Central memory CD8-positive, alpha-beta T cell (primary cell): Measurements from ENCODE around the gene NLRC3.
"Not testable (repeated sequence)": the region's sequence is repeated elsewhere in the genome, so short reads cannot be mapped to it uniquely, and the experiment has no call there.

Source experiments
- ATAC-seq: fragments of 150-1000 bp; cut with Tn5 transposase; replicated peaks from 2 replicates; pipeline ENCODE4 v1.10.0; 2022; ENCODE audit warnings: mild to moderate bottlenecking, moderate FRiP score, moderate number of reproducible peaks; ENCODE audit not compliant: poor library complexity, severe bottlenecking; ENCODE audit errors: extremely low read depth
- DNase-seq, 2 donors: peaks; one replicate each; pipeline ENCODE4 v3.0.0; 2021; ENCODE audit warnings: low spot score in 2 of 2
- H3K27ac Mint-ChIP-seq: one replicate; pipeline ENCODE4 v1.8.0; 2022; ENCODE audit warnings: low read depth, mild to moderate bottlenecking, moderate library complexity, mixed read lengths
- H3K27me3 Mint-ChIP-seq: one replicate; pipeline ENCODE4 v1.8.0; 2022; ENCODE audit warnings: mixed read lengths
- H3K36me3 Mint-ChIP-seq: one replicate; pipeline ENCODE4 v1.8.0; 2022; ENCODE audit warnings: mild to moderate bottlenecking, moderate library complexity, mixed read lengths; ENCODE audit not compliant: insufficient read depth
- H3K4me1 Mint-ChIP-seq: one replicate; pipeline ENCODE4 v1.8.0; 2022; ENCODE audit warnings: mixed read lengths
- H3K4me3 Mint-ChIP-seq: one replicate; pipeline ENCODE4 v1.8.0; 2022; ENCODE audit warnings: mild to moderate bottlenecking, moderate library complexity, mixed read lengths
- H3K9me3 Mint-ChIP-seq: one replicate; pipeline ENCODE4 v1.8.0; 2022; ENCODE audit warnings: mixed read lengths

The NLRC3 gene

GRCh38 chr16:3546986-3547682 is 30.1 kb downstream of the NLRC3 start:
- Mint-ChIP-seq H3K36me3 (peaks cover 43% of the 10 kb centered on the region), H3K27ac (no peak overlapping the region), H3K27me3 (no peaks in the 10 kb centered on the region), H3K9me3 (no peaks in the 10 kb centered on the region), H3K4me1 (no peaks in the 10 kb centered on the region), H3K4me3 (no peak overlapping the region)
- DNase-seq (no peak), ATAC-seq (no peak)

DNA sequence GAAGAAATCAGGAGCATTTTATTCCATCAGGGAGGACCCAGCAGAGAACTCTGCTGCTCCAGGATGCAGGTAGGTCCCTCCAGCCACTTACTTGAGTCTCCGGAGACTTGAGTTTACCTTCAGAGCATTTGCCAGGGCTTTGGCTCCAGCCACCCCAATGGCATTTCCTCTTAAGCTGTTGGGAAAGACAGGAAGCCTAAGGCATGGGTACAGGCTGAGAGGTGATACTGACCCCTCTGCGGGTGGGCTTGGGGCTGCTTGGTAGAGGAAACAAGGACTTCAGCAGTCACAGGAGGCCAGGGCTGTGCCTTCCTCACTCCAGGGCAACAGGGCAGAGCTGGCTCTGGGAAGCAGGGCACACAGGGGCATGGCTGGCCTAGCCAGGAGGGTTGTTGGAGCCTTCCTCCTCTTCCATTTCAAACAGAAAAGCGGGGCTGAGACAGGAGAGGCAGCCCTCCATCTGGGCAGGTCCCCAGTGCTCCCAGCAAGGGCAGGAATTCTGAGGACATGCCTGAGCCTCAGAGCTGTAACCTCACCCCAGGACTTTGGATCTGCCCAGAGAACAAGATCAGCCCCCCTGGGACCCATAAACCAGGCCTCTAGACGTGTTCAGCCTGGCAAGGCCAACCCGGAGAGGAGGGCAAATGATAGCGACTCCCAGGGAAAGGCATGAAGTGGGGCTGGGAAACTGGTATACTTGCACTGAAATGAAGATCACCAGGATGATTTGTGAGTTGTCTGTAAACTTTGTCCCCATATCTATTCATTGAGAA is 34.4 kb downstream of the NLRC3 start:
- H3K27ac Mint-ChIP-seq, result no peak overlapping the region
- H3K36me3 Mint-ChIP-seq, result peaks cover 36% of the 10 kb centered on the region
- DNase-seq (no peak), ATAC-seq (no peak)
- no peaks in the 10 kb centered on the region for H3K4me1 Mint-ChIP-seq
- no peaks in the 10 kb centered on the region for H3K27me3 Mint-ChIP-seq
- no peaks in the 10 kb centered on the region for H3K9me3 Mint-ChIP-seq
- no peak overlapping the region for H3K4me3 Mint-ChIP-seq

DNA sequence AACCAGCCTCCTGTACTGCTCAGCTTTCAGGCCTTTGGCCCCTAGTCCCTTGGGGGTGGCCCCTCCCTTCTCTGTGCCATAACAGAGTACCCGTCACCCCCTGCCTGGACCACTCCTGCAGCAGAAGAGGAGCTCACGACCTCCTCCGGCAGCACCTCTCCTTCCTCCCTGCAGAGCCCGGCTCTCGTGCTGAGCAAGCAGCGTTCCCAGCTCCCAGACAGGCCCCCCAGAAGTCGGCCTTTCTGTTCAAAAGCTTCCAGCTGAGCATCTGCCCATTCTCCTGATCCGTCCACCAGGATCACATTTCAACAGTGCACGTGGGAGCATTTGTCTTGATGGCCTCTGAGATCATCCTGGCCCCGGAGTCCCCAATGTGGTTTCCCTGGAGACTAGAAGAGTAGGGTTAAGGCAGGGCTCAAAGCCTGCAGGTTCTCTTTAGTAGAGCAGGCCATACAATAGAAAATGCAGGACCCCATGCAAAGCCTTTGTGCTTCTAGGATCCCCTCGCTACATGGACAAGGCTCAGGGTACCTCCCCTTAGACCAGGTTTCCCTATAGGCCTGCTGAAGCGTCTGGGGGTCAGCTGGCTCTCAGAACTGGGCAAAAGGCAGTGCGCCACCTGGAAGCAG is 35.6 kb downstream of the NLRC3 start:
- H3K27me3 Mint-ChIP-seq, result no peaks in the 10 kb centered on the region
- H3K27ac Mint-ChIP-seq, result peak overlapping the region; percentile 35
- DNase-seq (no peak), ATAC-seq (no peak)
- peaks cover 36% of the 10 kb centered on the region for H3K36me3 Mint-ChIP-seq
- no peaks in the 10 kb centered on the region for H3K4me1 Mint-ChIP-seq
- H3K9me3 Mint-ChIP-seq, result no peaks in the 10 kb centered on the region
- H3K4me3 Mint-ChIP-seq, result no peak overlapping the region

DNA sequence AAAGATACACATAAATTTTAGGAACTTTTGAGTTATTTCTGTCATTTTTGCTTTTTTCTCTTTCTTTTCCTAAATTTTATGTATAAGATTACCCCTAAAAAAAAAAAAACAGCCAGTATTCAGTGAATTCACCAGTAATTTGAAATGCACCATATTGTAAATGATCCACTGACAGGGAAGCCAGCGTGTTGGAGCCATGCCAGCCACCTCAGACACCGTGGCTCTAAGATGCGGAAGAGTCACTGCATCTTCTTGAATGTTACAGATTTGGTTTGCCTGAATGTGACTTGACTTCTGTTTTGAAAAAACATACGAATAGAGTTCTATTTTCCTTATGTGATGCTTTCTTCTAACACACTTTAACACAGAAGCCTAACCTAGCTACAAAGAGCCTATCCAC is 39.0 kb downstream of the NLRC3 start:
- ATAC-seq (no peak), DNase-seq (no peak)
- Mint-ChIP-seq H3K36me3 (peaks cover 24% of the 10 kb centered on the region), H3K27ac (no peak overlapping the region), H3K9me3 (no peaks in the 10 kb centered on the region), H3K4me3 (no peak overlapping the region), H3K27me3 (no peaks in the 10 kb centered on the region), H3K4me1 (peaks cover 17% of the 10 kb centered on the region)

GRCh38 chr16:3536851-3537250 is 40.4 kb downstream of the NLRC3 start:
- no peaks in the 10 kb centered on the region for H3K27me3 Mint-ChIP-seq
- peaks cover 23% of the 10 kb centered on the region for H3K36me3 Mint-ChIP-seq
- no peaks in the 10 kb centered on the region for H3K9me3 Mint-ChIP-seq
- H3K4me1 Mint-ChIP-seq, result peaks cover 17% of the 10 kb centered on the region
- no peak for ATAC-seq
- no peak overlapping the region for H3K27ac Mint-ChIP-seq
- DNase-seq, result no peak
- no peak overlapping the region for H3K4me3 Mint-ChIP-seq

GRCh38 chr16:3536271-3536731 is 40.9 kb downstream of the NLRC3 start:
- H3K27ac Mint-ChIP-seq, result no peak overlapping the region
- no peaks in the 10 kb centered on the region for H3K9me3 Mint-ChIP-seq
- no peaks in the 10 kb centered on the region for H3K27me3 Mint-ChIP-seq
- DNase-seq, result no peak
- H3K4me1 Mint-ChIP-seq, result peaks cover 17% of the 10 kb centered on the region
- H3K4me3 Mint-ChIP-seq, result no peak overlapping the region
- ATAC-seq, result no peak
- peaks cover 22% of the 10 kb centered on the region for H3K36me3 Mint-ChIP-seq

DNA sequence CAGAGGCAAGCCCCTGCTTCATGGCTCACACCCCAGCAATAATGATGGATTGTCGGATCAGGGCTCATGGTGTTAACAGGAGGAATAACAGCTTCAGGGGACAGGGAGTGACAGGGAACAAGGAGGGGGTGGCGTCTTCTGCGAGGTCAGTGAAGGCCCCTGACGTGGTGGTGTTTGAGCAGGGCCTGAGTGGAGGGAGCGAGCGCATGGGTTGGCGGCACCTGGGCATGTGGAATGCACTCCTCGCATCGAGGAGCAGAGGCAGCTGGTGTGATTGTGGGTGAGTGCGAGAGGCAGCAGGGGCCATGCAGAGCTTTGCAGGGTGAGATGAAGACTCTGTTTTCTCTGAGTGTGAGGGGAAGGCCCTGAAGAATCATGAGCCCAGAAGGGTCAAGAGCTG is 43.1 kb downstream of the NLRC3 start:
- H3K4me1 Mint-ChIP-seq, result peaks cover 17% of the 10 kb centered on the region
- no peaks in the 10 kb centered on the region for H3K9me3 Mint-ChIP-seq
- peaks cover 12% of the 10 kb centered on the region for H3K36me3 Mint-ChIP-seq
- no peak for DNase-seq
- no peaks in the 10 kb centered on the region for H3K27me3 Mint-ChIP-seq
- peak overlapping the region; percentile 61 for H3K27ac Mint-ChIP-seq
- no peak overlapping the region for H3K4me3 Mint-ChIP-seq
- no peak for ATAC-seq

DNA sequence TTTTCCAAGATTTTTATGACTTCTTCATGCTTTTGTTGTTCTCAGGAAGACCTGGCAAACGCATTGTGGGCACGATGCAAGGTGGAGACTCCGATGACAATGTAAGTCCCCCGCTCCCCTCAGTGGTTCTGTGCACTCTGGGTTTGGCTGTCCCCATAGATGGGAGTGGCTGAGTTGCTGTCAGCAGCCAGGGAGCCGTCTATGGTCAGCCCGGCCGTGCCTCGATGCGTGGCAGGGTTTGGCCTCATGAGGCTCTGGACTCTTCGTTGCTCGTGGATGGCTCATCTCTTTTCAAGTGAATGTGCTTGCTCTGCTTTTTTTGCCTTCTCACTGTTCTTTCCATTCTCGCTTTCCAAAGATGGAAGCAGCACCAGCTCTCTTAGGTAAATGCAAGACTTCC is 44.5 kb downstream of the NLRC3 start:
- H3K36me3 Mint-ChIP-seq, result peaks cover 13% of the 10 kb centered on the region
- H3K4me3 Mint-ChIP-seq, result no peak overlapping the region
- peak overlapping the region; percentile 57 for H3K27ac Mint-ChIP-seq
- peaks cover 26% of the 10 kb centered on the region for H3K4me1 Mint-ChIP-seq
- no peak for DNase-seq
- H3K27me3 Mint-ChIP-seq, result no peaks in the 10 kb centered on the region
- ATAC-seq, result no peak
- H3K9me3 Mint-ChIP-seq, result no peaks in the 10 kb centered on the region

DNA sequence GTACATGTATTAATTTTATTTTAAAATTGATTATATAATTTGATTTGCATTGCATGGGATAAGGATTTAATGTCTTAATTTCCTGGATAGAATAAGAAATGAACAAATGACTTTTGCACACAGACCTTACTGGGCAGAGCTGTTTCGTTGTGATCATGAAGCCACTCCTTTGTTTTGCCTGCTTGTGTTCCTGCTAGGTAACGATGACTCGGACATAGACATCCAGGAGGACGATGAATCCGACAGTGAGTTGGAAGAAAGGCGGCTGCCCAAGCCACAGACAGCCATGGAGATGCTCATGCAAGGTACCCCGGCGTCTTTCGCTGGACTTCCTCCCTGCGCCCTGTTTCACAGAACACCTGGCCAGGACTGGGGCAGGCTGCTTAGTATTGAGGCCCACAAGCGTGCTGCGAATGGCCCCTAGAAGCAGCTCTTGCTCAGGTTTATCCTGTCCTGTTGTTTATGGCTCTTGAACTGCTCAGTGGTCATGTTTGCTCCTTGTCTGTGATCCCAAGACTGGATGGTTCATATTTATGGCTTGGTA is 46.8 kb downstream of the NLRC3 start:
- Mint-ChIP-seq H3K36me3 (peaks cover 15% of the 10 kb centered on the region), H3K27ac (no peak overlapping the region), H3K27me3 (no peaks in the 10 kb centered on the region), H3K4me3 (no peak overlapping the region), H3K9me3 (no peaks in the 10 kb centered on the region), H3K4me1 (peaks cover 31% of the 10 kb centered on the region)
- DNase-seq (no peak), ATAC-seq (no peak)

- no peaks in the 10 kb centered on the region for H3K27me3 Mint-ChIP-seq
- H3K4me1 Mint-ChIP-seq, result peaks cover 20% of the 10 kb centered on the region
- no peaks in the 10 kb centered on the region for H3K9me3 Mint-ChIP-seq
- H3K36me3 Mint-ChIP-seq, result peaks cover 11% of the 10 kb centered on the region
- H3K27ac Mint-ChIP-seq, result no peak overlapping the region
- DNase-seq (no peak), ATAC-seq (no peak)
- H3K4me3 Mint-ChIP-seq, result no peak overlapping the region
These were observed 48.0 kb downstream of the NLRC3 start for GRCh38 chr16:3529175-3529574.

DNA sequence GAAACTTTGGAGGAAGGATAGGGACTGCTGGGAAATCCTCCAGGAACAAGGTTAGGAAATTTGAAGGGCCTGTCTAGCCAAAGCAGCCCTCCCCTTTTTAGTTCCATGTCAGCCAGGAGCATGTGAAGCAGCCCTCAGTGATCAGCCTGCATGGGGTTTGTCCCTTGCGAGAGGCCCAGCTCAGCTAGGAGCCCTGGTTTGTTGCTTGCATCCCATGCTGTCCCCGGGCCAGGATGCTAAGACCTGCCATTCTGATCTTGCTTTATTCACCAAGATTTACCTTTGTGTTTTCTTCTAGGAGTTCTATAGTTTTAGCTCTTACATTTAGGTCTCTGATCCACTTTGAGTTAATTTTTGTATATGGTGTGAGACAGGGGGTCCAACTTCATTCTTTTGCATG is 48.8 kb downstream of the NLRC3 start:
- Mint-ChIP-seq H3K4me3 (no peak overlapping the region), H3K36me3 (peaks cover 13% of the 10 kb centered on the region), H3K27me3 (no peaks in the 10 kb centered on the region), H3K4me1 (peaks cover 15% of the 10 kb centered on the region), H3K27ac (peak overlapping the region; percentile 84), H3K9me3 (no peaks in the 10 kb centered on the region)
- DNase-seq, result no peak
- no peak for ATAC-seq

GRCh38 chr16:3527216-3527829 is 49.9 kb downstream of the NLRC3 start:
- Mint-ChIP-seq H3K4me1 (peaks cover 15% of the 10 kb centered on the region), H3K36me3 (peaks cover 18% of the 10 kb centered on the region), H3K27ac (peak overlapping the region; percentile 84)
- ATAC-seq, H3K4me3 Mint-ChIP-seq, H3K9me3 Mint-ChIP-seq, H3K27me3 Mint-ChIP-seq: not testable (repeated sequence)
- DNase-seq, result peak in 1 of 2 donors; percentile 28
